ENCODE results near the gene UBXN1. TPM values are rescaled to one million over a fixed set of nuclear protein-coding genes. Genes with fewer than 3 reads are reported as not detected.
"Not testable (repeated sequence)": the region's sequence is repeated elsewhere in the genome, so short reads cannot be mapped to it uniquely, and the experiment has no call there.

Gene UBXN1
- total RNA-seq, 4 donors from 2014 or later: 192 to 277 (median 234) TPM

DNA sequence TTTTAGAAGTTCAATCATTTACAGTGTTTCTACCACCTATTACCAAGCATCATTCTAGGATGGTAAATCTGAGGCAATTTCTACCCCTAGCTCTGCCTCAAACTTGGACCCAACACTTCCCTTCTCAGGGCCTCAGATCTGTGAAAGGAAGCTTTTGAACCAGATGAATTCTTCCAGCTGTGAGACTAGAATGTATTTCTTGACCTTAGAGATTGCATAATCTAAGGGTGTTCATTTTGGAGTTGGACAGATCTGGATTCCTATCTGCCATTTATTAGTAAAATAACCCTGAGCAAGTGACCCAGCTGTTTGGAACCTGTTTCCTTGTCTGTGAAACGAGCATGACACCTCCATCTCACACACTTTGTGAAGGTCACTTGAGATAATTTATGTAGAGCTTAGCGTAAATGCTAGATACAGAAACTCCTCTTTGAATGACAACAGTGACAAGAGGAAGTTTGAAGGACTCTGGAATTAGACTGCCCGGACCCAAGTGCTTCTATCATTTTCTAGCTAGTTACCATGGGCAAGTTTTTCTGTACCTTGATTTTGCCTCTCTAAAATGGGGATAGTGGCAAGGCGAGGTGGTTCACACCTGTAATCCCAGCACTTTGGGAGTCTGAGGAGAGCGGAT lies 22.0 kb downstream of the UBXN1 start:
- intact Hi-C loops (cut with DNase I): no loop called here
- no peak for TF ChIP-seq POLR2A (IDR thresholded peaks at IDR 0.05; ENCODE audit: low read depth)
- no peak overlapping the region for H3K27ac ChIP-seq (replicated peaks in 1 of 4)
- peaks cover 7 to 16% (median 8%) of the 10 kb centered on the region in 4 donors for H3K4me1 ChIP-seq
- no peak overlapping the region for H3K4me3 ChIP-seq
- no peaks in the 10 kb centered on the region for H3K9me3 ChIP-seq
- no peaks in the 10 kb centered on the region for H3K27me3 ChIP-seq
- WGBS: 63% methylated on average over 5 of the region's 5 CpGs
- peaks cover 0 to 4% (median 2%) of the 10 kb centered on the region in 4 donors for H3K36me3 ChIP-seq
- DNase-seq (ENCODE audit: extremely low spot score): no peak

DNA sequence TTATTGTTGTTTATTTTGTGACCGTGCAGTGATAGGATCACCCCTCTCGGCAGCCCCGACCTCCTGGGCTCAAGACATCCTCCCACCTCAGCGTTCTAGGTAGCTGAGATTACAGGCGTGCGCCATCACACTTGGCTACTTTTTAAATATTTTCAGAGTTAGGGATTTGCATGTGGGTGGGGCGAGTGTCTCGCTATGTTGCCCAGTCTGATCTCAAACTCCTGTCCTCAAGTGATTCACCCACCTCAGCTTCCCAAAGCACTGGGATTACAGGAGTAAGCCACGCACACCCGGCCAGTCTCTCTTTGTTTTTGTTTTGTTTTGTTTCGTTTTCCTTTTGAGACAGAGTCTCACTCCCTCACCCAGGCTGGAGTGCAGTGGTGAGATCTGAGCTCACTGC lies 24.6 kb downstream of the UBXN1 start:
- H3K36me3 ChIP-seq: peaks cover 6 to 9% (median 8%) of the 10 kb centered on the region in 4 donors
- H3K27me3 ChIP-seq: no peaks in the 10 kb centered on the region
- H3K27ac ChIP-seq (replicated peaks in 1 of 4): no peak overlapping the region
- no peak for DNase-seq (ENCODE audit: extremely low spot score)
- no peak overlapping the region for H3K4me3 ChIP-seq
- 89% methylated on average over 9 of the region's 11 CpGs for WGBS
- no peaks in the 10 kb centered on the region for H3K9me3 ChIP-seq
- TF ChIP-seq EP300 (IDR thresholded peaks at IDR 0.05) (no peak), POLR2A (IDR thresholded peaks at IDR 0.05; ENCODE audit: low read depth) (no peak), POLR2AphosphoS5 (IDR thresholded peaks at IDR 0.05) (no peak)
- TF ChIP-seq, protein P1, sequence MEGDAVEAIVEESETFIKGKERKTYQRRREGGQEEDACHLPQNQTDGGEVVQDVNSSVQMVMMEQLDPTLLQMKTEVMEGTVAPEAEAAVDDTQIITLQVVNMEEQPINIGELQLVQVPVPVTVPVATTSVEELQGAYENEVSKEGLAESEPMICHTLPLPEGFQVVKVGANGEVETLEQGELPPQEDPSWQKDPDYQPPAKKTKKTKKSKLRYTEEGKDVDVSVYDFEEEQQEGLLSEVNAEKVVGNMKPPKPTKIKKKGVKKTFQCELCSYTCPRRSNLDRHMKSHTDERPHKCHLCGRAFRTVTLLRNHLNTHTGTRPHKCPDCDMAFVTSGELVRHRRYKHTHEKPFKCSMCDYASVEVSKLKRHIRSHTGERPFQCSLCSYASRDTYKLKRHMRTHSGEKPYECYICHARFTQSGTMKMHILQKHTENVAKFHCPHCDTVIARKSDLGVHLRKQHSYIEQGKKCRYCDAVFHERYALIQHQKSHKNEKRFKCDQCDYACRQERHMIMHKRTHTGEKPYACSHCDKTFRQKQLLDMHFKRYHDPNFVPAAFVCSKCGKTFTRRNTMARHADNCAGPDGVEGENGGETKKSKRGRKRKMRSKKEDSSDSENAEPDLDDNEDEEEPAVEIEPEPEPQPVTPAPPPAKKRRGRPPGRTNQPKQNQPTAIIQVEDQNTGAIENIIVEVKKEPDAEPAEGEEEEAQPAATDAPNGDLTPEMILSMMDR (IDR thresholded peaks at IDR 0.05): no peak
- intact Hi-C loops (cut with DNase I): no loop called here
- peaks cover 15 to 30% (median 20%) of the 10 kb centered on the region in 4 donors for H3K4me1 ChIP-seq

DNA sequence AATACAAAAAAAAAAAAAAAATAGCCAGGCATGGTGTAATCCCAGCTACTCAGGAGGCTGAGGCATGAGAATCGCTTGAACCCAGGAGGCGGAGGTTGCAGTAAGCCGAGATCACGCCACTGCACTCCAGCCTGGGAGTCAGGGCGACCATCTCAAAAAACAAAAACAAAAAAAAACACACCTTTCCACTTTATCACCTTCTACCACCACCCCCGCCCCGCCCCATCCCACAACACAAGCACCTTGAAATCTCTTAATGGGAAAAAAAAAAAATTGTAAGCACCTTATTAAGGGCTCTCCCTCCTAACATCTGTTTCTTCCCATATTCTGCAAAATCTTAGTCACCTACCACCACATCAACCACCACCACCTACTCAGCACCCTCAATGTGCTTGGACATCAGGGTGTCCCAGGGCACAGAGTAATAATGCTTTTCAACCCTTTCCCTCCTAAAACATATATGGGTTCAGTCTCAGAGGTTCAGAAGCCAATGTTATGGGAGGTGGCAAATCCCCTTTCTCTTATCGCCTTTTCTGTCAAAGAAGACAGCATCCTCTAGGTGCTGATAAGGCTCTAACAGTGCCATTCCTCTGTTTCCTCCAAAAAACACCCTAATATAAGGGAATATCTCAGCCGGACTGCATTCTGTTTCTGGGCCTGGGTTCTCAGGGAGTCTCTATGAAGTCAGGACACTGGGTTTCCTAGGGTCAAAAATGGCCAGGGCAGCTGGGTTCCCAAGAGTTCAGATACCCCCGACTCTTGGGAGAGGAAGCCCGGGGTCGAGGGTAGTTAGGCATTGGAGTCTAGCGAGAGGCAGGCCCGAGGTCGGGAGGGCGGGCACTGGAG lies 26.5 kb downstream of the UBXN1 start:
- WGBS: 57% methylated on average over 10 of the region's 16 CpGs
- H3K9me3 ChIP-seq: no peaks in the 10 kb centered on the region
- peak overlapping the region; percentile 72 to 93 (median 88) for H3K4me3 ChIP-seq
- peaks cover 15 to 31% (median 24%) of the 10 kb centered on the region in 4 donors for H3K4me1 ChIP-seq
- intact Hi-C loops (cut with DNase I): no loop called here
- no peak for DNase-seq (ENCODE audit: extremely low spot score)
- H3K27ac ChIP-seq (replicated peaks in 1 of 4): peak overlapping the region; percentile 88 to 96 (median 94)
- TF ChIP-seq POLR2AphosphoS5 (IDR thresholded peaks at IDR 0.05) (no peak), POLR2A (IDR thresholded peaks at IDR 0.05; ENCODE audit: low read depth) (no peak), EP300 (IDR thresholded peaks at IDR 0.05) (no peak)
- TF ChIP-seq, protein P1 (IDR thresholded peaks at IDR 0.05): no peak
- peaks cover 13 to 28% (median 26%) of the 10 kb centered on the region in 4 donors for H3K36me3 ChIP-seq
- H3K27me3 ChIP-seq: no peaks in the 10 kb centered on the region

DNA sequence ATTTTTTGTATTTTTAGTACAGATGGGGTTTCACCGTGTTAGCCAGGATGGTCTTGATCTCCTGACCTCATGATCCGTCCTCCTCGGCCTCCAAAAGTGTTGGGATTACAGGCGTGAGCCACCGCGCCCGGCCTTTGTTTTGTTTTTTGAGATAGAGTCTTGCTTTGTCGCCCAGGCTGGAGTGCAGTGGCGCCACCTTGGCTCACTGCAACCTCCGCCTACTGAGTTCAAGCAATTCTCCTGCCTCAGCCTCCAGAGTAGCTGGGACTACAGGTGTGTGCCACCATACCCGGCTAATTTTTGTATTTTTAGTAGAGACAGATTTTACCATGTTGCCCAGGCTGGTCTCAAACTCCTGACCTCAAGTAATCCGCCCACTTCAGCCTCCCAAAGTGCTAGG lies 28.6 kb downstream of the UBXN1 start:
- H3K4me3 ChIP-seq; H3K27me3 ChIP-seq; intact Hi-C loops (cut with DNase I); H3K27ac ChIP-seq (replicated peaks in 1 of 4); DNase-seq (ENCODE audit: extremely low spot score); H3K9me3 ChIP-seq: not testable (repeated sequence)
- WGBS: 96% methylated on average over 12 of the region's 12 CpGs
- H3K4me1 ChIP-seq: peaks cover 30 to 46% (median 38%) of the 10 kb centered on the region in 4 donors
- peaks cover 13 to 29% (median 27%) of the 10 kb centered on the region in 4 donors for H3K36me3 ChIP-seq

DNA sequence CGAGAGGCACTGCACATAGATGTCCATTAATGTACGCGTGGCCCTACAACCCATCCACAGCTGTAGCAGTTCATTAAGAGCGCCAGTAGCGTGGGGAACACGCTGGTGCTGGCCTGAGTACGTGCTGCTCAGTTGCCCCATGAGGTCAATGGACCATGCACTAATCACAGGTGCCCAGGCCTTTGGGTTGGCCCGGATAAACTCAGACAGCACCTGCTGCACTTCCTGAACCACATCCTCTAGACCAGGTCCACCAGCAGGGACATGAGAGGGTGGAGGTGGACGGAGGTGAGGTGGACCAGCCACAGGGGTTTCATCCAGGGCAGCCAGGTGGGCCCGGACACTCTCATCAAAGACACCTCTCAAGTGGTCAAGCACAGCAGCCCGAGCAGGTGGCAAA lies 29.4 kb downstream of the UBXN1 start:
- Histone ChIP-seq H3K27me3 (no peaks in the 10 kb centered on the region), H3K36me3 (peaks cover 13 to 30% (median 28%) of the 10 kb centered on the region in 4 donors), H3K27ac (replicated peaks in 1 of 4) (no peak overlapping the region), H3K9me3 (no peaks in the 10 kb centered on the region), H3K4me3 (no peak overlapping the region), H3K4me1 (peaks cover 38 to 54% (median 46%) of the 10 kb centered on the region in 4 donors)
- DNase-seq (ENCODE audit: extremely low spot score): no peak
- TF ChIP-seq, protein P1 (IDR thresholded peaks at IDR 0.05): no peak
- TF ChIP-seq POLR2AphosphoS5 (IDR thresholded peaks at IDR 0.05) (no peak), POLR2A (IDR thresholded peaks at IDR 0.05; ENCODE audit: low read depth) (no peak), EP300 (IDR thresholded peaks at IDR 0.05) (no peak)
- 91% methylated on average over 11 of the region's 11 CpGs for WGBS
- intact Hi-C loops (cut with DNase I): no loop called here
